ENCODE data around the gene ELP4. TPM values are rescaled to one million over a fixed set of nuclear protein-coding genes. Genes with fewer than 3 reads are reported as not detected.

The ELP4 gene
- polyA plus RNA-seq, 3 donors, result 6.0 to 17.8 (median 16.4) TPM

GRCh38 chr11:31808721-31809540 is 299.4 kb downstream of the ELP4 start:
- peaks cover 22 to 40% of the 10 kb centered on the region in 2 donors for H3K36me3 Mint-ChIP-seq
- 2% methylated on average over 10 of the region's 21 CpGs for WGBS (ENCODE audit: insufficient coverage)
- peak overlapping the region; percentile 81 for H3K4me2 ChIP-seq (replicated peaks; ENCODE audit: extremely low read depth, low read length, poor library complexity, severe bottlenecking)

GRCh38 chr11:31809541-31809856 is 299.9 kb downstream of the ELP4 start:
- H3K27me3 ChIP-seq (ENCODE audit: control insufficient read depth in 2 of 2, insufficient read depth in 2 of 2, low read length in 2 of 2), result peaks cover 79 to 100% of the 10 kb centered on the region in 2 donors
- H2AFZ ChIP-seq (ENCODE audit: insufficient read depth, low read depth, low read length, poor library complexity, severe bottlenecking), result peak overlapping the region; percentile 68
- H3K79me2 ChIP-seq (ENCODE audit: insufficient read depth, low read length), result no peaks in the 10 kb centered on the region
- H3K36me3 ChIP-seq (replicated peaks in 1 of 2; ENCODE audit: control insufficient read depth in 1 of 2, insufficient read depth in 2 of 2, low read length in 2 of 2), result no peaks in the 10 kb centered on the region
- Mint-ChIP-seq H3K27me3 (ENCODE audit: low read depth in 3 of 3) (peaks cover 90 to 100% (median 96%) of the 10 kb centered on the region in 3 donors), H3K9me3 (peaks cover 17 to 68% (median 56%) of the 10 kb centered on the region in 7 donors), H3K36me3 (peaks cover 18 to 38% of the 10 kb centered on the region in 2 donors), H3K4me1 (peaks cover 45% of the 10 kb centered on the region), H3K27ac (peak overlapping the region in 1 of 7 donors; percentile 57), H3K4me3 (peak overlapping the region; percentile 42 to 91)
- peak overlapping the region in 1 of 3 experiments; percentile 72 for H3K4me3 ChIP-seq (replicated peaks in 1 of 3; ENCODE audit: low read depth in 2 of 3, low read length in 3 of 3)
- intact Hi-C loops (cut with micrococcal nuclease), result no loop called here
- no peak for DNase-seq
- H3K9ac ChIP-seq (ENCODE audit: insufficient read depth, low read length, poor library complexity, severe bottlenecking), result no peak overlapping the region
- H3K4me2 ChIP-seq (replicated peaks; ENCODE audit: extremely low read depth, low read length, poor library complexity, severe bottlenecking), result peak overlapping the region; percentile 81
- peaks cover 43 to 62% of the 10 kb centered on the region in 2 donors for H3K4me1 ChIP-seq (ENCODE audit: control insufficient read depth in 1 of 2, insufficient read depth in 2 of 2, low read length in 2 of 2)
- peaks cover 26 to 87% of the 10 kb centered on the region in 2 donors for H3K9me3 ChIP-seq (replicated peaks in 1 of 2; ENCODE audit: control insufficient read depth in 1 of 2, insufficient read depth in 1 of 2, low read length in 2 of 2)
- no peaks in the 10 kb centered on the region for H4K20me1 ChIP-seq (ENCODE audit: insufficient read depth, low read length)
- no CpG with 5 or more reads among the region's 6 CpGs for WGBS (ENCODE audit: insufficient coverage)
- TF ChIP-seq CTCF (IDR thresholded peaks at IDR 0.05), result no peak
- H3K27ac ChIP-seq (ENCODE audit: low read depth in 1 of 2, low read length in 2 of 2), result no peak overlapping the region

More at GRCh38 chr11:31808721-31809540, 299.4 kb downstream of the ELP4 start:
- Histone ChIP-seq H3K27ac (ENCODE audit: low read depth in 1 of 2, low read length in 2 of 2) (no peak overlapping the region), H2AFZ (ENCODE audit: insufficient read depth, low read depth, low read length, poor library complexity, severe bottlenecking) (no peak overlapping the region), H3K4me3 (replicated peaks in 1 of 3; ENCODE audit: low read depth in 2 of 3, low read length in 3 of 3) (peak overlapping the region in 1 of 3 experiments; percentile 72), H4K20me1 (ENCODE audit: insufficient read depth, low read length) (no peaks in the 10 kb centered on the region), H3K9ac (ENCODE audit: insufficient read depth, low read length, poor library complexity, severe bottlenecking) (no peak overlapping the region), H3K27me3 (ENCODE audit: control insufficient read depth in 2 of 2, insufficient read depth in 2 of 2, low read length in 2 of 2) (peaks cover 79 to 100% of the 10 kb centered on the region in 2 donors), H3K79me2 (ENCODE audit: insufficient read depth, low read length) (no peaks in the 10 kb centered on the region), H3K4me1 (ENCODE audit: control insufficient read depth in 1 of 2, insufficient read depth in 2 of 2, low read length in 2 of 2) (peaks cover 48 to 67% of the 10 kb centered on the region in 2 donors), H3K9me3 (replicated peaks in 1 of 2; ENCODE audit: control insufficient read depth in 1 of 2, insufficient read depth in 1 of 2, low read length in 2 of 2) (peaks cover 32 to 88% of the 10 kb centered on the region in 2 donors), H3K36me3 (replicated peaks in 1 of 2; ENCODE audit: control insufficient read depth in 1 of 2, insufficient read depth in 2 of 2, low read length in 2 of 2) (no peaks in the 10 kb centered on the region)
- H3K4me3 Mint-ChIP-seq, result peak overlapping the region in 1 of 2 donors; percentile 91
- peak overlapping the region in 1 of 7 donors; percentile 45 for H3K27ac Mint-ChIP-seq
- no peak for TF ChIP-seq CTCF (IDR thresholded peaks at IDR 0.05)
- peaks cover 20 to 69% (median 59%) of the 10 kb centered on the region in 7 donors for H3K9me3 Mint-ChIP-seq
- peaks cover 51% of the 10 kb centered on the region for H3K4me1 Mint-ChIP-seq
- intact Hi-C loops (cut with micrococcal nuclease), result no loop called here
- DNase-seq, result no peak
- peaks cover 91 to 100% (median 97%) of the 10 kb centered on the region in 3 donors for H3K27me3 Mint-ChIP-seq (ENCODE audit: low read depth in 3 of 3)

Data from CD14-positive monocyte (primary cell).